Stimulated activated CD8-positive, alpha-beta memory T cell treated with anti-CD3 and anti-CD28 coated beads, Interleukin-4, amount 100 ng/mL, for 1 hour (primary cell): ENCODE measurements around the gene NSUN2.

ENCODE experiments used
- DNase-seq, 2 donors: peaks; one replicate each; pipeline ENCODE4 v3.0.0-alpha.2; 2020; ENCODE audit warnings: low read depth in 2 of 2, low spot score in 1 of 2

NSUN2 gene

DNA sequence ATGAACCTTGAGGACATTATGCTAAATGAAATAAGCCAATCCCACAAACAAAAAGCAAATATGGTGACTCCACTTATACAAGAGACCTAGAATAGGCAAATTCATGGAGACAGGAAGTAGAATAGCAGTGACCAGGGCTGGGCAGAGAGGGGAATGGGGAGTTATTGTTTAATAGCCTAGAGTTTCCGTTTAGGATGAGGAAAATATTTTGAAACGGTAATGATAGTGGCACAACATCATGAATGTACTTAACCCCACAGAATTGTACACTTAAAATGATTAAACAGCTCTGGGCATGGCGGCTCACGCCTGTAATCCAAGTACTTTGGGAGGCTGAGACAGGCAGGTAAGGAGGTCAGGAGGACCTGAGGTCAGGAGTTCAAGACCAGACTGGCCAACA, 65.8 kb downstream of the NSUN2 start:
- DNase-seq = no peak

DNA sequence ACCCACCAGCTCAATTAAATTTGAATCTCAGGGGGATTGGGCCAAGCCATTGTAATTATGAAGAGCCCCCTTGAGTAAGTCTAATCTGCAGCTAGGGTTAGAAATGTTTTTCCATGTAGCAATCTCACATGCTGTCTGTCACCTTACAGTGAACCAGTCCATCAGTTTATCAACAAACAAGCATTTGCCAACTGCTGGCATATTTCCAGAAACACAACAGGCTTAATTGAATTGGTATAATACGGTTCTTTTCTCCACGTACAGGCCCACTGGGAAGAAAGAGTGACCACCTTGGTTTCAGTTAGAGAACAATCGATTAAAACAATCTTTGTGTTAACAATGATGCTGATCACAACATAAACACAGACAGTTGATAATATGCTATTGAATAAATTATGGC, 67.4 kb downstream of the NSUN2 start:
- no peak for DNase-seq

DNA sequence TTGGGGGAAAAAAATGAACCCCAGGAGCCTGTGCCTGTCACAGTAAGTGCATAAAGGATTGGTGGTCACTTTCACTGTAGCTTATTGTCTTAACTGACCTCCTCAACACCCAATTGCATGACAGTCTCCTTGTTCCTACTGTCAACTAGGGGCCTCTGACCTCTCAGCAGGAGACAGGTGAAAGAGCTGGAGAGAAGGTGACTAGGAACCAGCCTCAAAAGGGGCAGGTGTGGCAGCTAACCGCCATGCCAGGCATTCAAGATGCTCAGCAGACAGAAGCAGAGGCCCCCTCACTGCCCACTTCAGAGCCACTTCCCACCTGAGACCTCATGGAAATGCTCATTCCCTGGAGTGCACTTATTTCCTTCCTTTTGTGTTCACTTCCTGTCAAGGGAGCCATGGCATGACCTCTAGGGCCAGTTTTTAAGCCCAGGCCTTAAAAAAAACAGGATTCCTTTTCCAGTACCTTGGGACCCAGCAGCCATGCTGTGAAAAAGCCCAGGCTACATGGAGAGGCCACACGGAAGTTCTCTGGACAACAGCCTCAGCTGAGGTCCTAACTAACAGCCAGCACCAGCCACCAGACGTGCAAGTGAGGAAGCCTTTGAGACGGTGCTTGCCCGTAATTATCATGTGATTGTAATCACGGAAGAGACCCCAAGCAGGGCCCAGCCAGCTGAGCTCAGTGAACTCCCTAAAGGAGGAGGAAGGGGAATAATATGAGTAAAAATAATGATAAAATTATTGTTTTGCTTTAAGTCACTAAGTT, 74.9 kb downstream of the NSUN2 start:
- no peak for DNase-seq

DNA sequence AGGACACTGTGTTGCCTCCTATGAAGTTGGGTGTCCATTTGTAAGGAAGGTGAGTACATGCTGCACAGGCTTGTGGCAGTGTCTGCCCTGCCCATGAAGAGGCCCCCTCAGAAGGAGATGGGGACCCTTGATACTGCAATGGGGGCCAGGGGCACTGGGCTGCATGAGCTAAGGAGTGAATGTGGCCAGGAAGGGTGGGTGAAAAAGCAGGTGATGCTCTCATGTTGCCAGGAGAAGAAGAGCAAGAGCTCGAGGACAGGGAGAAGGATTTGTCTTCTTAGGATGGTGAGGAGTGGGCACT, 76.1 kb downstream of the NSUN2 start:
- DNase-seq = no peak

DNA sequence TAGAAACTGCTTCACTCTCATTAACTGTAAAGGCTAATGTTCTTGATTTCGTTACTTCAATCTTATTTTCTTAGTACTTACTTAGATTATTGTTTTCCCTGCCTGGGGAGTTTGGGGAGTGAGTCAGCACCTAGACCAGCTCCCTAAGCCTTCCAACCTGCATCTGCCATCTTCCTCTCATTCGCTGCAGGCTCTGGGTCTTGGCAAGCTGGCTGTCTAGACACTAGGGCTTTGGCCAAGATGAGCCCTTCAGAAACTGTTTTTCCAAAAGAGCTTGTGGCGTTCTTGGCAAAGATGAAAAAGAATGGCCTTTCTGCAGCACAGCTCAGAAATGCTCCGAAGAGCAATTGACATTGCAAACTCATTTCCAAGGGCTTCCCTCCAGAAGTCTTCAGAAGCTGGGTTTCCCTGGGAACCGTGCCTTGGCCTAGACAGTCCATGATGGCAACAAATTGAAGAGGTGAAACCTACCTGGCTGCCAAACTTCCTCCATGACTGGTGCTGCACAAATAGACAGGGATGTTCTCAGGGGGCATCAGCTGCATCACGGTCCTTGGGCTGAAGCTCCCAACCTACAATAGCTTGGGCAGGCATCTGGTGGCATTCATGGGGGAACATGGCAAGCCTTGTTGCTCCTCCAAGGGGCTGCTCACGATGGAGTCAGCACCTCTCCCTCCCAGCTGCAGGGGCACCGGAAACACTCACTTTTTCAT, 76.6 kb downstream of the NSUN2 start:
- no peak for DNase-seq

DNA sequence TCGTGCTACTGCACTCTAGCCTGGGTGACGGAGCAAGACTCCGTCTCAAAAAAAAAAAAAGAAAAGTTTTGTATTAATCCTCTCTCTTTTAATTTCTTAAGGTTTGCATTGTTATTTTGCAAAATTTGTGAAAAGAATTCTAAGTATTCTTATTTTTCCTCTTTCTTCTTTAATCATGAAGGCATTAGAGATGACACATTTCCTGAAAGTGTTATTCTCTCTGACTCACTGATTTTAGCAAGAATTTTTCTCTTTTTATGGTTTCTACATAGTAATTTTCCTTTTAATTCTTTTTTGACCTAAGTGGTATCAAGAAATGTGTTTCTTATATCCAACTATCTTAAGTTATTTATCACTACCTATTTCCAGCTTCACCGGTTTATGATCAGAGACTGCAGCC, 78.0 kb downstream of the NSUN2 start:
- no peak for DNase-seq

DNA sequence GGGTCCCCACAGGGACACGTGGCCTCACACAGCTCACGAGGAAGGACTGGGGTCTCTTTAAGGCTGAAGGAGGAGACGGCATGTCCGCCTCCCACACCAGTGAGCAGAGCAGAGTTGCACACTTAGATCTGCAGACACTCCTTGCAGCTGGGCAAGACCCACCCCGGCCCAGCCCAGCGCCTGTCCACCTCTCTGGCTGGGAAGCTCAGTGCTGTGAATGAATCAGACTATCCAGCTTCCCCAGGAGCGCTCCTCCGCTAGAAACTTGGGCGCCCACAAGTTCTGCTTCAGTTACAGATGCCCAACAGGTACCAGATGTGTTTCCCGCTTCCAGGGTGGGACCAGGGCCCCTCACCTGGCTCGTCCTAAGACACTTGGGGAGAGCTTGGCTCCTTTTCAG, 78.9 kb downstream of the NSUN2 start:
- DNase-seq = no peak

DNA sequence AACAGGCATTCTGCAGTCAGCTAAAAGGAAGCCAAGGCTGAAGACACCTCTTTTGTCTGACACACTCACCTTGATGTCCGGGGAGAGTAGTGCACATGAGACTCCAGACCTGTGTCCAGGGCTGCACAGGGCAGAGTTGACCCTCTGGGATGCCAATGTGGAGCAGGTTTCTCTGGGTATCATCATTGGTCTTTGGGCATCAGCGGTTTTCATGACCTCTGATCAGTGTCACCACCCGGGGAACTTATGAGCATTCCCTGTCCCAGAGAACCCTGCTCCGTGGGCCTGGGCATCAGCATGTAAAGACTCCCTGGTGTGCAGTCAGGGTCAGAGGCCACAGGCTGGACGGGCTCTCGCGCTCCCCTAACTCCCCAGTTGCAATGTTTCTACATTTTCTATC, 80.2 kb downstream of the NSUN2 start:
- DNase-seq = no peak

DNA sequence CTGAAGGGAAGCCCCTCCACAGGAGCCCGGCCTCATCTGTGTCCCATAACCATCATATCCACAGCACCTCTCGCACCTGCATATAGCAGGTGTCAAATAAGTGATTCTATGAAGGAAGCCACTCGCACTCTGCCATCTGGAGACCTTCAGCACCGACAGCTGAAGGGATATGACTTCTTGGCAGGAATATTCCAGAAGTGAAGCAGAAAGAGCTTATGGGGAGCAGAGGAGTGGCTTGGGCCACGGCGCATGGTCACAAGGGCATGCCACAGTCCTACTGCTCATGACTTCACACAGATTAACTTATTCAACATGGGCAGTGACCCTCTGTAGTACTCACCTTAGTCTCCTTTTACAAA, 80.9 kb downstream of the NSUN2 start:
- DNase-seq = no peak

DNA sequence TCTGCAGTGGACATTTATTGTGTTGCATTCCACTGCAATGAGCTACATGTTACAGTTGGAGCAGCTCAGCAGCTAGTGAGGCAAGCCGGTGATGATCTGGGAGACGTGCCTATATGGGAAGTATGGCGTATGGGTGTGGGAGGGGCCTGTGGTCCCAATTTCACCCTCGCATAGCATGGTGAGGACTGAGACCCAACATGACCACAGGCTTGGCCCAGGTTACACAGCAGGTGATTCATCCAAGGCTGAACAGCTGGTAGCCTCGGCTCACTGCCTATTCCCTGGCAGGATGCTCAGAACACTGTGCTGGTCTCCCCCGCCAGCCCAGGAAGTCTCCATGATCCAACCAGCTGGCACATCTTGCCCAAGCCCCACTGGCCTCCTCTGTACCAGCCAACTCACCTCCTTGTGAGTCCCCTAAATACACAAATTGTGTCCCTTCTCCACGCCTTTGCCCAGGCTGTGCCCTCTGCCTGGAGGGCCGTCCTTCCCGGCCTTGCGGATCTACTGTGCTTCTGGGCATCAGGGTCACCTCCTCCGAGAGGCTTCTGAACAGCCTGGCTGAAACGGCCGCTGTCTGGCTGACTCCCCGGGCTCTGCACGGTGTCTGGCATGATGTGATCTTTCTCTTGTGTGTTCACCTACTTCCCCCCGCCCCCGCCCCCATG, 81.4 kb downstream of the NSUN2 start:
- no peak for DNase-seq

DNA sequence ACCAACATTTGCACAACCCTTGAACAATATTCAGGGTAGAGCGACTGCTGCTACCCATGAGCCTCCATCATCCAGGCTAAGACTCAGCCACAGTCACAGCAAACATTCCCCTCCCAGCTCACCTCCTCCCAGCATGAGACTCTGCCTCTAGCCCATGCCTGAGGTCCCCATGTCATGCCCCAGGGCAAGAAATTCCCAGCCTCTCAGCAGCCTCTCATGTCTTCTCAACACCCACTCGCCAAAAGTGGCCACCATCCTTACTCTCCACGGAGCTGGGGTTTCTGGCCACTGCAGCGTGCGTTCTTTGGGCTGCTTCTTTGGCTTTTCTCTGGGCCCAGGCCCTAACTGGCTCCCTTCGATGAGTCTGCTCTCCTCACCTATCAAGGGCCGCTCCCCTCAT, 82.2 kb downstream of the NSUN2 start:
- DNase-seq = no peak
